H1 (cell line): ENCODE results near the gene MESD. TPM values are rescaled to one million over a fixed set of nuclear protein-coding genes. Genes with fewer than 3 reads are reported as not detected.

Source experiments
- ASH2L ChIP-seq: fragments of 200-600, 300-600 bp; sonication (generic); IDR thresholded peaks from one replicate; pipeline ENCODE4 v1.7.1; 2017; ENCODE audit warnings: low read length
- BRCA1 ChIP-seq: IDR thresholded peaks from 2 replicates; pipeline ENCODE4 v1.6.1; 2012; ENCODE audit warnings: low read depth, low read length, improper control_type of control experiment
- CHD7 ChIP-seq: fragments of 300-600 bp; sonication (generic); IDR thresholded peaks from 2 replicates; pipeline ENCODE4 v1.7.1; 2012; ENCODE audit warnings: low read length, moderate library complexity, mild to moderate bottlenecking, inconsistent platforms; ENCODE audit not compliant: insufficient replicate concordance
- TEAD4 ChIP-seq: IDR thresholded peaks from 2 replicates; pipeline ENCODE4 v1.6.1; 2012; ENCODE audit warnings: low read depth, low read length, inconsistent platforms, mixed read lengths
- polyA plus RNA-seq, 7 experiments: library from polyadenylated mRNA; depleted of rRNA in 3 of 7; stranded (reverse) in 5 of 7; unstranded in 2 of 7; fragments of >200 nt in 5 of 7; fragments of 200-250 nt in 2 of 7; gene quantifications; 1 replicate in 5 of 7; 2 replicates in 1 of 7; 4 replicates in 1 of 7; pipeline versions ENCODE4 v1.2.1 to v1.2.3, GENCODE V29; 2011 to 2013; ENCODE audit warnings: missing spikeins in 2 of 7, mixed read lengths in 2 of 7
- total RNA-seq: library from RNA; stranded (reverse); fragmentation: NEBNext Ultra II Directional; extraction: Animal tissue kit (Norgen Biotek cat#: 25700); gene quantifications from 2 replicates; pipeline ENCODE4 v1.2.1, GENCODE V29; 2021

MESD gene
- total and polyA plus RNA-seq, 2 of the 8 experiments (the other 6 are each of a cell fraction or from before 2014, with no cell fraction given): 11.0 to 28.3 TPM

DNA sequence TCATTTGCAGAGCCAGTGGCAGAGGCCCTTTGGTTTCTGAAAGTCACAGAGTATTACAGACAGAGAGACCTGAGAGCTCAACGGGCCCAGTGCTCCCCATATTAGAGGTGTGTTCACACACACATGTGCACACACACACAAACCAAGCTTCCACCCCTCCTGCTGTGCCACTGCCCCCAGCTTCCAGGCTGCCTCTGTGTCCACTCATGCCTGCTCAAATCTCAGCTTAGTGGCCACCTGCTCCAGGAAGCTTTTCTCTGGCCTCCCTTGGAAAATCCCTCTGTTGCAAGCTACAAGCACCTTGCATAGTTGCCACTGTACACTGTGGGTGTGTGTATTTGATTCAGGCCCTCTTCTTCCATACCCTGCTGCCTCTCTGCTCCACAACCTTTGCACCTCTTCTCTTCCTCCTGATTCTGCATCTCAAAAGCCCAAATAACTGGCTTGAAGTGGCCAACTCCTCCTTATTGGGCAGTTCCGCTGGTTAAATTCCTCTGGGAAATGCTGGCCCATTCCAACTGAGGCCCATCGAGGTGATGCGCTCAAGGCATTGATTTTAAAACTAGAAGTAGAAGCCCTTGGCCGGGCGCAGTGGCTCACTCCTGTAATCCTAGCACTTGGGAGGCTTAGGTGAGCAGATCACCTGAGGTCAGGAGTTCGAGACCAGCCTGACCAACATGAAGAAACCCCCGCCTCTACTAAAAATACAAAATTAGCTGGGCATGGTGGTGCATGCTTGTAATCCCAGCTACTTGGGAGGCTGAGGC is 23.0 kb downstream of the MESD start (continued):
- TF ChIP-seq CHD7 (no peak), BRCA1 (no peak), ASH2L (no peak), TEAD4 (no peak)
